HG03565 (cell line): ENCODE results near the gene MEIS1.

Experiments
- ATAC-seq: cut with Tn5 transposase; IDR thresholded peaks from one replicate; pipeline ENCODE4 v1.9.1; 2021; ENCODE audit warnings: mild to moderate bottlenecking, moderate library complexity; ENCODE audit not compliant: unreplicated experiment

MEIS1 gene

DNA sequence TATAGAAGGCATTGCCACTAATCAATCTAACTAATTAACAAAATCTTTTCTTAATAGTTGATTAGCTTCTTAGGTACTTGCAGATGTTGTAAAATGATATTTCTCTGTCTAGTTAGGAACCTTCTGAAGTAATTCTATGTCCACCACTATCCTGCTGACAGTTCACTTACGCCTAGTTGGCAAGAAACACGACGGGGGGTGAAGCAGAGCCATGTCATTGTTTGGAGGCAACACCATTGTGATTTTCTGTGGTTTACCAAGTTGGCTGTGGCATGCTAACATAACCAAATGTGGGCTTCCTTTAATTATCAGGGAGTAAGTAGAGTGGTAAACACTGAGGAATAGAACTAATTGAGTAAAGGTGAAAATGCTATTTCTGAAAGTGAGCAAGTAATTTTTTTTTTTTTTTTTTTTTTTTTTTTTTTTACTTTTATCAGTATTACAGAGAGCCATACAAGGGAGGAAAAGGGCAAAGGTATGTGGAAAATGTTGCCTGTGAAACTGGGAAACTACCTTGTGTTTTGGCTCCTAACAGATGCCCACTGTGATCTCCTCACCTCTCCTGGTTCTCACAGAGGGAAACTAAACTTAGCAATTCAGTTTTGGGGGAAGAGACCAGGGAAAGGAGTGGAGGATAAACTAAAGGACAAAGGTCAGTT, 126.8 kb downstream of the MEIS1 start:
- ATAC-seq: no peak

DNA sequence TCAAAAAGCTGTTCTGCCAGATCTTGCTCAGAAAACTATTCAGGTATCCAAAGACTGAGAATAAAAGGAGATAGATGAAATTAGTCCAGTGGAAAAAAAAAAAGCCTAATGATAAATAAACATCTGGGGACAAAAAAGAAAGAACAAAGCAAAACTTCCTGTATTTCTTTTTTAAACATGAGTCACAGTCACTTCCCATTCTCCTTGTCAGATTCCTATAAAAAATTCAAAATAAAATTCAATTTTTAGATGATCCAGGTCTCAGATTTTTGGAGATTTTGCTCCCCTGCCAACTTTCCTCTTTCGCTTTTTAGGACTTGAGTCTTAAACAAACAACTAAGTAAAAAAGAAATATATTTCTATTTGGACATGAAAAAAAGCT, 127.4 kb downstream of the MEIS1 start:
- ATAC-seq: no peak

DNA sequence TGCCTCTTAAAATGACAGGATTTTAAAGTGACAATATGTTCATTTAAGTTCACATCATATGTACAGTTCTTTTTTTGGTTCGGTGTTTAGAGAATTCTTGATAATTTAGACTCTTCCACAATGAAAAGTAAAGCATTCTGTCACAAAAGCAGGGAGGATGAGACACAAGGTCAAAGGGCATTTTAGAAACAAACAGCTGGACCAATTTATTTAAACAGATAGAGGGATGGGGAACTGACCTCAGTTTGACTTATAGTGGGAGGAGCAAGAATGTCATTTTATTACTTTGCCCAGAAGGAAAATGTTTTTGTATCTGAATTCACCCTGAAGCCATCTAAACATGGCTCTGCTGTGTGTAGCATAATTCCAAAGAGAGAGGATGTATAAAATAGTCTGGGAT, 128.5 kb downstream of the MEIS1 start:
- ATAC-seq: no peak

DNA sequence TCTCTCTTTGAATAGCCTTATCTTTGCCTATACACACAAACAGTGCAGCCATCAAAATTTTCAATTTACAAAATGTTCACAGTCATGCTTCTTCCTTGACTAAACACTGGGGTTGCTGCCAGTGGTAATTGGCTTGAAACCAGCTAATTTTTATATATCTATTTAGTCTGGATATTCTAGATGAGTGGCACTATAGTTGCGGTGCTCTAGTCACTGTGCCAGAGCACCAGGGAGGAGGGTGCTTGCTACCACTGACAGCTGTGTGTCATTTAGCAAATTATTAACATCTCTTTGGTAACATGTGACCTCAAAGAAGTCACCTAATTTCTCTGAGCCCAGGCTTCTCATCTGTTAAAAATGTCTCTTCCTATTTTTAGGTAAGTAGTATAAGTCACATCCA, 130.4 kb downstream of the MEIS1 start:
- no peak for ATAC-seq

DNA sequence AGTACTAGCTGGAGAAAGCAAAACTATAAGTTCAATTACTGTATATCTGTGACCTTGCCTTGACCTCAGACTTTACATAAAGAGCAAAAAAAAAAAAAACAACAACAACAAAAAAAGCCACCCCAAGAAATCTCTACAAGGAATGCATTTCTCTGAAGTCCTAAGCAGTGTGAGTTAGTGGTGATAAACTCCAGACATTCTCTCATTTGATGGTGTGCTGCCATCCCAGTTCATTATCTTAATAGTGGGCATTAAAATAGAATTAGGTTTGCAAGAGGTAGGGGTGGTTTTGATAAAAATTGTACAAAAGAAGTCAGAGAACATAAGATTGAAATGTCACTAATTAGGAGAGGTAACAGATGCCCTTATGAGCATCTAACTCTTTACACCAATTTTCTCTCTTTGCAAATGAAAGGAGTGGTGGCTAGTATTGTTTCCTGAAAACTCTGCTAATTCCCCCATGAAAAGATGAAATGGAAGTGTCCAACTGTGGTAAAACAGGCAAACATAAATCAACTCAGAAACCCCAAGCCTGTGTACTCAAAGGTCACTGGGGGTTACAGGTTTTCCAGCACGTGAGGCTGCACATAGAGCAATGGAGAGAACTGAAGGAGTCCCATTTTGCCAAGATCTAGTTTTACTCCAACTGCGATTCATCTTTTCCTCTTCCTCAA, 131.9 kb downstream of the MEIS1 start:
- ATAC-seq: no peak

GRCh38 chr2:66567729-66568128, 132.8 kb downstream of the MEIS1 start:
- ATAC-seq: no peak

- ATAC-seq: no peak
Measured at GRCh38 chr2:66568650-66569300, 133.8 kb downstream of the MEIS1 start.

GRCh38 chr2:66569321-66569851, 134.5 kb downstream of the MEIS1 start:
- ATAC-seq: no peak

DNA sequence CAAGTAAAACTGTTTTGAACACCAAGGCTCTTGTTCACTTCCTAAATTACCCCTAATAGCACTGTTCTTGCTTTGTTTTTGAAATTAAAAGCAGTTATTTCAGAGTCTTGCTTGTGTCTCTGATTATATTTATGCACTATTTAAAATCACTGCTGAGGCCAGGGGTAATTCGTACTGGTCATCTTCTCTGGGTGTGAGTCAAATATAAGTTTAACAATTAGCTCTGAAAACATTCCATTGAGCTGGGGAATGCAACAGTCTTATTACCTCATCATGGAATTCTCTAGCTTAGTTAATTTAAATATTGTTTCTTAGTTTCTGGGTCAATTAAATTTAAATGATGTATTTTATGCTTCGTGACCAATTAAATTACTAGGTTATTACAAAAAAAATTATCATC, 135.0 kb downstream of the MEIS1 start:
- no peak for ATAC-seq

DNA sequence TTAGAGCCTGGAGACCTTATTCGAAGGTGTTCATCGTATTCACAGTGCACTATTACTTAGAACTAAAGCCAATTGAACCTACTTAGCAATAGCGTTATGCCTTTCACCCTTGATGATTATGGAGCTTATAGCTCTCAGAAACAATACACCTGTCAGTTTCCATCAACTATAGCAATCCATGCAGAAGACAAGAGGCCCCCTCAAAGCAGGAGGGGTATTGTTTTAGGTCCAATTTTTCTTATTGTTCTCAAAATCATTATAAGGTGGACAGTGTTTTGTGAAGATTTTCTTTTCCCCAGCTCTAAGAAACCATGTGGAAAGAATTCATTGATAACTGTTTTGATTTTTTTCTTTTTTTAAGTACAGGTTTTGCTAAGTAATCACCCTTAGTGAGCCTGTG, 135.5 kb downstream of the MEIS1 start:
- ATAC-seq: no peak

- no peak for ATAC-seq
Measured at GRCh38 chr2:66571918-66572317, 137.0 kb downstream of the MEIS1 start.

GRCh38 chr2:66572391-66572790, 137.5 kb downstream of the MEIS1 start:
- no peak for ATAC-seq

GRCh38 chr2:66573416-66573815, 138.5 kb downstream of the MEIS1 start:
- ATAC-seq: no peak

DNA sequence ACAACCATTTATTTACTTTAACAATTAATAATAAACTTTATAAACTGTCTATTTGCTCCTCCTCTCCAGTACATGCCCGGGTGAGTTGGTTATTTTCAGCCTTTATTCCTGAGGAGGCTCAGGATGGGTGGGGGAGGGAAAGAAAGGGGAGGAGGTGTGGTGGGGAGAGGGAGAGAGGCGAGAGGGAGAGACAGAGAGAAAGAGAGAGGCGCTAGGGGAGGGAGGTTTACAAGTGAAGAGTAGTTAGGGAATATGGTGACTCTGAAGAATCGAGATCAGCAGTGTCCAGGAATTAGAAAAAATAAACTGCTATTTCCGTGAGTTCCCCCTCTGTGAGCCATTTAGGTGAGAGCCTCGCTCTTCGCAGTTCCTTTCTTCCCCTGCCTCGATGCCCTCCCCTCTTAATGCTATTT, 138.9 kb downstream of the MEIS1 start:
- no peak for ATAC-seq

- ATAC-seq: no peak
Measured at GRCh38 chr2:66574701-66575624, 140.0 kb downstream of the MEIS1 start.

- ATAC-seq: no peak
Measured at GRCh38 chr2:66575625-66576310, 140.8 kb downstream of the MEIS1 start.

- no peak for ATAC-seq
Measured at GRCh38 chr2:66576311-66576560, 141.3 kb downstream of the MEIS1 start.

DNA sequence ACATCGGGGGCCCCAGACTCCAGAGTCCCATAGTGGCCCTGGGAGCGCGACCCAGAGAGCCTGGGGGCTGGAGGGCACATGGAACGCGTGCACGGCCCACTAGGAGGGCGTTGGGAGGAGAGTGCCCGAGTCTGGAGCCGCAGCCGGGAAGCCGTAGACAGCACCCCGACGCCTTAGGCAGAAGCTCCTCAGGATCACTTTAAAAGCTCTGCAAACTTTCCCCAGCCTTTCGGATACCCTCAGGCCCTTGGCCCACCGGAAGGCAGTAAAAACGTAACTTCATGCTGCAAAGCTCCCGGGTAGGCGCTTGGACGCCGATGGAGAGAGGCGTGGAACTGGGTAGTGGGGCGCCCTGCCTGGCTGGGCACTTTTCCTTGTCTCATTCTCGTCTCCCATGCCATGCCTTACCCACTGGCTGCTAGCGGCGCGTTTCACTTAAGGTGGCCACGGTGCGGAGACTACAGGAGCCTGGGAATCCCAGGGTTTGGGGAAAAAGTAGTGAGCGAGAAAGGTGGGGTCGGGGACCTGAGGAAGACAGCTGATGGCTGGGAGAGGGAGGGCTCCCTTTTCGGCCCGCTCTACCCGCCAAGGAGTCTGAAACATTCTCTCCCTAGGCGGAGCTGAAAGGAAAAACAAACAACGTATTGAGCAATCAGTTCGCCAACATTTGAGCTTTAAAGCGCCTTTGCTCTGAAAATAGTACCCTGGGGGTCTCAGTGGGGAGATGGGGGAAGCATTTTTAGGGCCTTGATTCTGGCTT, 141.8 kb downstream of the MEIS1 start:
- ATAC-seq: no peak

DNA sequence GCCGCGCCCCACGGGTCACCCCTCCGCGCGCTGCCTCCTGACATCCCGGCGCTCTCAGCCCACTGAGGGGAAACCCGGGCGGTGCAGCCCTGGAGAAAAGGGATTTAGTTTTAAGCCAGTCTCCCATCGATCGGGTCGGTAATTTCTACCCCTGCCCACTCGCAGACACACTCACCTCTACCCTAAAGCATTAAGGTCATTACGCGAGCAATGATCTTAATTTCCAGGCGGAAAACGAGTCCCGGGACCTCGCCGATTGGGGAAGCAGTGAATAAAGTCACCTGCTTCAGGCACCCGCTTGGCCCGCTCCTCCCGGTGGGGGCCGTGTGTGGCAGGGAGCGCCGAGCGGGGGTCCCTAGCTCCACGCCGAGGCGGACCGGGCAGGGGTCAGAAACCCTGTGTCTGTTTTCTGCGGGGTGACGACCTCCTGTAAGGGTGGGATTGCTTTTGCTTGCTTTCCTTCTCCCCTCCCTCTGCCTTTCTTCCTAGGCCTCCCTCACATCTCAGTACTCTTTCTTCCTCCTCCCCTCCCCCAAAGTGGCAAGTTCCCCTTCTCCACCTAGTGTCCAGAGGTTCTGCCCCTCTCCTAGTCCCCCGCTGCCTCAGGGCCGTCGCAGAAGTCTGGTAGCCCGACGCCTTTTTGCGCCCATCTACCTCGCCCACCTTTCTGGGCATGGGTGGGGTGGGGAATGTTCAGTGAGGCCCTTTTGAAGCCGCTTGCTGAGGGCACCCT, 142.6 kb downstream of the MEIS1 start:
- ATAC-seq: no peak
